Smooth muscle cell (in vitro differentiated cells): ENCODE data around the gene LSAMP. TPM values are rescaled to one million over a fixed set of nuclear protein-coding genes. Genes with fewer than 3 reads are reported as not detected.

Experiments used
- DNase-seq: peaks from one replicate; lab custom pipeline; 2025; ENCODE audit not compliant: unreplicated experiment; lab: John Stamatoyannopoulos, UW
- H2AFZ ChIP-seq: fragments of 200-600 bp; sonication (generic); 2 replicates; pipeline ENCODE4 v1.6.0; 2016; ENCODE audit warnings: antibody characterized with exemption, low read depth, mild to moderate bottlenecking
- H3F3A ChIP-seq: fragments of 200-600 bp; sonication (generic); 2 replicates; pipeline ENCODE4 v1.6.0; 2017; ENCODE audit warnings: antibody characterized with exemption, low read depth
- H3K27ac ChIP-seq: fragments of 200-600 bp; sonication (generic); 2 replicates; pipeline ENCODE4 v1.5.1; 2016; ENCODE audit warnings: low read depth, mild to moderate bottlenecking
- H3K27me3 ChIP-seq: fragments of 200-600 bp; sonication (generic); 2 replicates; pipeline ENCODE4 v1.6.1; 2016; ENCODE audit warnings: low read depth, mild to moderate bottlenecking
- H3K36me3 ChIP-seq: fragments of 200-600 bp; sonication (generic); 2 replicates; pipeline ENCODE4 v1.5.1; 2016; ENCODE audit warnings: low read depth
- H3K4me1 ChIP-seq: fragments of 200-600 bp; sonication (generic); 2 replicates; pipeline ENCODE4 v1.5.1; 2016; ENCODE audit warnings: low read depth
- H3K4me2 ChIP-seq: fragments of 200-600 bp; sonication (generic); 2 replicates; pipeline ENCODE4 v1.6.0; 2016; ENCODE audit warnings: mild to moderate bottlenecking
- H3K4me3 ChIP-seq: fragments of 200-600 bp; sonication (generic); 2 replicates; pipeline ENCODE4 v1.5.1; 2016; ENCODE audit warnings: mild to moderate bottlenecking
- H3K79me2 ChIP-seq: fragments of 200-600 bp; sonication (generic); 2 replicates; pipeline ENCODE4 v1.6.0; 2016; ENCODE audit warnings: low read depth, mild to moderate bottlenecking
- H3K9ac ChIP-seq: fragments of 200-600 bp; sonication (generic); 2 replicates; pipeline ENCODE4 v1.6.0; 2016; ENCODE audit warnings: low read depth
- H3K9me3 ChIP-seq: fragments of 200-600 bp; sonication (generic); replicated peaks from 2 replicates; pipeline ENCODE4 v1.5.1; 2016; ENCODE audit warnings: low read depth
- H4K20me1 ChIP-seq: fragments of 200-600 bp; sonication (generic); 2 replicates; pipeline ENCODE4 v1.6.0; 2016; ENCODE audit warnings: low read depth
- WGBS: methylation state at CpG from one replicate; pipeline ENCODE4 v1.1.7; 2016; ENCODE audit warnings: low lambda C conversion rate; 5-methylcytosine and 5-hydroxymethylcytosine counted together
- polyA plus RNA-seq: library from polyadenylated mRNA; unstranded; fragments of >200 nt; fragmentation: Nextera tagmentation; extraction: Ambion mirVana; gene quantifications from 2 replicates; pipeline ENCODE4 v1.2.1, GENCODE V29; 2016
- total RNA-seq: library from RNA; depleted of rRNA; stranded (reverse); fragments of >200 nt; gene quantifications from 2 replicates; pipeline ENCODE4 v1.2.3, GENCODE V29; 2014
- TF ChIP-seq, protein P1 (sequence below): fragments of 200-600 bp; sonication (generic); IDR thresholded peaks from 2 replicates; pipeline ENCODE4 v1.5.1; 2017; ENCODE audit warnings: borderline replicate concordance, mild to moderate bottlenecking, antibody characterized with exemption; ENCODE audit not compliant: insufficient read depth, poor library complexity, severe bottlenecking

LSAMP gene
- total and polyA plus RNA-seq, 2 experiments from 2014 or later = 11.2 to 13.6 TPM

DNA sequence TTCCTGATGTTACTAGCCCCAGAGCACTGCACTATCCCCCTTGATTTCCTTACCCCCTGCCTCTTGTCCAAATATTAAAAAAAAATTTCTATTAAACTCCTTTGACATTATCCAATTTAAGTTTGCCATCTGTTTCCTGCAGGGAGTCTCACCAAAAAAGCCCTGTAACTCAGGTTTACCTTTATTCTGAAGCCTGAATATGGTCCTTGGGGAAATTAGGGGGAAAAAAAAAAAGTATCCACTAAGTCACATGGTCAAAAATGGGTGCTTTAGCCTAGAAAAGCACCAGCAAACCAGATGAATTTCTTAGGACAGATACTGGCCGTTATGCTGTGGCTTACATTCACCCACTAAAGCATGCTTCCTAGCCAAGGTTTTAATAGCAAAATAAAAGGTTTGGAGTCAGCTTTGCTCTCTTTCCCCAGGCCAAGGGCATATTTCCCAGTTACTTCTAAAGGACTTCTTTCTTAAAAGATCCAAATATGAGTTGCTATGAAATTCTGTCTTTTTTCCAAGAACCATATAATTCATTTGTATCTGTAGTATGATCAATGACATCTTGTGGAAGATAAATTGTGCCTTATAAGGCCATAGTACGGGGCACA lies 394.9 kb downstream of the LSAMP start:
- no peaks in the 10 kb centered on the region for H3F3A ChIP-seq
- no peaks in the 10 kb centered on the region for H4K20me1 ChIP-seq
- H3K4me3 ChIP-seq = no peak overlapping the region
- no peak overlapping the region for H2AFZ ChIP-seq
- H3K27ac ChIP-seq = no peak overlapping the region
- TF ChIP-seq, protein P1, sequence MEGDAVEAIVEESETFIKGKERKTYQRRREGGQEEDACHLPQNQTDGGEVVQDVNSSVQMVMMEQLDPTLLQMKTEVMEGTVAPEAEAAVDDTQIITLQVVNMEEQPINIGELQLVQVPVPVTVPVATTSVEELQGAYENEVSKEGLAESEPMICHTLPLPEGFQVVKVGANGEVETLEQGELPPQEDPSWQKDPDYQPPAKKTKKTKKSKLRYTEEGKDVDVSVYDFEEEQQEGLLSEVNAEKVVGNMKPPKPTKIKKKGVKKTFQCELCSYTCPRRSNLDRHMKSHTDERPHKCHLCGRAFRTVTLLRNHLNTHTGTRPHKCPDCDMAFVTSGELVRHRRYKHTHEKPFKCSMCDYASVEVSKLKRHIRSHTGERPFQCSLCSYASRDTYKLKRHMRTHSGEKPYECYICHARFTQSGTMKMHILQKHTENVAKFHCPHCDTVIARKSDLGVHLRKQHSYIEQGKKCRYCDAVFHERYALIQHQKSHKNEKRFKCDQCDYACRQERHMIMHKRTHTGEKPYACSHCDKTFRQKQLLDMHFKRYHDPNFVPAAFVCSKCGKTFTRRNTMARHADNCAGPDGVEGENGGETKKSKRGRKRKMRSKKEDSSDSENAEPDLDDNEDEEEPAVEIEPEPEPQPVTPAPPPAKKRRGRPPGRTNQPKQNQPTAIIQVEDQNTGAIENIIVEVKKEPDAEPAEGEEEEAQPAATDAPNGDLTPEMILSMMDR = no peak
- WGBS = 92% methylated on average over 2 of the region's 2 CpGs
- H3K4me2 ChIP-seq = no peak overlapping the region
- H3K36me3 ChIP-seq = no peaks in the 10 kb centered on the region
- no peak overlapping the region for H3K9ac ChIP-seq
- no peaks in the 10 kb centered on the region for H3K9me3 ChIP-seq
- no peaks in the 10 kb centered on the region for H3K27me3 ChIP-seq
- DNase-seq = no peak
- no peaks in the 10 kb centered on the region for H3K4me1 ChIP-seq
- no peaks in the 10 kb centered on the region for H3K79me2 ChIP-seq

DNA sequence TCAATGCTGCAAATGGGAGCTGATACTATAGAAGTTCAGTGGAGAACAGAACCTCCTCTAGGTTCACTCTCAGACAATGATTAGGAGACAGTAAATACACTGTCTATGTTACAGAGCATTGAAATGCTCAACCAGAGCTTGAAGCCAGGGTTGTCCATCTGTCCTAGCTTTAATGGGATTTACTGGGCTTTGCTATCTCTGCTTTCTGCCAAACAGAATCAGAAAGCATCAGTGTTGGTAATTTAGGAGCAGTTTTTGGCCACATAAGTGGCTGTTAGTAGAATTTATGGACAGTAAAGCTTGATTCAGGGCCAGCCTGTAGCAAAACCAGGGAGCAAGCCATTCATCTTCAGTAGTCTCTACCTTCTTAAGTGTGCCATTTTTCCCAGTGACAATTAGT lies 396.3 kb downstream of the LSAMP start:
- TF ChIP-seq, protein P1 = no peak
- Histone ChIP-seq H3K27ac (no peak overlapping the region), H3K4me1 (no peaks in the 10 kb centered on the region), H3K4me3 (no peak overlapping the region), H3K27me3 (no peaks in the 10 kb centered on the region), H3F3A (no peaks in the 10 kb centered on the region), H3K4me2 (no peak overlapping the region), H3K79me2 (no peaks in the 10 kb centered on the region), H3K9ac (no peak overlapping the region), H4K20me1 (no peaks in the 10 kb centered on the region), H3K9me3 (no peaks in the 10 kb centered on the region), H2AFZ (no peak overlapping the region), H3K36me3 (no peaks in the 10 kb centered on the region)
- no peak for DNase-seq

DNA sequence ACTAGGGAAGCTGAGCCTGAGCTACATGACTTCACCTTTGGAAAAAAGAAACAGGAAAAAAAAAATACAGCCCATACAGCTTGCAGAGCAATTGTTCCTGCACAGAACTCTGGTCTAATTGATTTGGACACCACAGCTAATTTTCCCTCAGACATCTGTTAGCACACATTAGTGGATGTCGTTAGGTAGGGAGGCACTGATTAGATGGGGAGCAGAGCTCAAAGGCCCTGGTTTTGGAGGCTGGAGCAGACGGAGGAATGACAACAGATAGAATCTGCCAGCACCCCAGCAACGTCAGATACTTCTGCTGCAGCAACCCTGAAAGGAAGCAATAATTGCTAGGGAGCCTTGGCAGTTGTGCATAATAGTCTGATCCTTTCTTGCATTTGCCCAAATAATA lies 398.9 kb downstream of the LSAMP start:
- Histone ChIP-seq H3K27me3 (no peaks in the 10 kb centered on the region), H3K4me3 (no peak overlapping the region), H2AFZ (no peak overlapping the region), H3K4me2 (no peak overlapping the region), H3K9ac (no peak overlapping the region), H3K9me3 (no peaks in the 10 kb centered on the region), H3F3A (no peaks in the 10 kb centered on the region), H4K20me1 (no peaks in the 10 kb centered on the region), H3K4me1 (no peaks in the 10 kb centered on the region), H3K27ac (no peak overlapping the region), H3K79me2 (no peaks in the 10 kb centered on the region), H3K36me3 (no peaks in the 10 kb centered on the region)
- no peak for DNase-seq
- 63% methylated on average over 3 of the region's 3 CpGs for WGBS
- TF ChIP-seq, protein P1 = no peak

DNA sequence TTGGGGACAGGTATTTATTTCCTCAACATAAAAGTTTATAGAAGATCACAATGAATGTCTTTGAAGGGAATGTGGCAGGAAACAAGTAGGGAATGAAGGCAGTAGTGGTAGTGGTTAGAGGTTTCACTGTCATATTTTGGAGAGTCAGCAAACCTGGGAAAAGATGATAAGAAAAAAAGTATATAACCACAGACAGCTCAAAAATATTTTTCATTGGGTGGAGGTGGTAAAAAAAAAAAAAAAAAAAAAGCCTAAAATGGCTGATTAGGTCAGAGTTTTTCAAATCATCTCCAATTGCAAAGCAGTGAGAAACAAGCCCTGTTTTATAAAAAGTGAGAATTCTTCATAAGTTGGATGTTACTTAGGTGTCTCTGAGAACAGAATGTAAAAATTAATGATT lies 400.0 kb downstream of the LSAMP start:
- no peak overlapping the region for H3K4me2 ChIP-seq
- H4K20me1 ChIP-seq = no peaks in the 10 kb centered on the region
- DNase-seq = no peak
- no peaks in the 10 kb centered on the region for H3F3A ChIP-seq
- no peaks in the 10 kb centered on the region for H3K36me3 ChIP-seq
- H2AFZ ChIP-seq = no peak overlapping the region
- H3K27ac ChIP-seq = no peak overlapping the region
- H3K9me3 ChIP-seq = no peaks in the 10 kb centered on the region
- no peaks in the 10 kb centered on the region for H3K79me2 ChIP-seq
- H3K9ac ChIP-seq = no peak overlapping the region
- no peaks in the 10 kb centered on the region for H3K4me1 ChIP-seq
- no peaks in the 10 kb centered on the region for H3K27me3 ChIP-seq
- no peak overlapping the region for H3K4me3 ChIP-seq
- TF ChIP-seq, protein P1 = no peak
